ENCODE measurements around the gene LOXL1. TPM values are rescaled to one million over a fixed set of nuclear protein-coding genes. Genes with fewer than 3 reads are reported as not detected.
A peak's percentile ranks its signal among the peaks of the same experiment; 100 is the strongest.

The LOXL1 gene
- total and polyA plus RNA-seq, 2 of the 4 experiments (the other 2 are of a cell fraction) = 148 to 332 TPM

DNA sequence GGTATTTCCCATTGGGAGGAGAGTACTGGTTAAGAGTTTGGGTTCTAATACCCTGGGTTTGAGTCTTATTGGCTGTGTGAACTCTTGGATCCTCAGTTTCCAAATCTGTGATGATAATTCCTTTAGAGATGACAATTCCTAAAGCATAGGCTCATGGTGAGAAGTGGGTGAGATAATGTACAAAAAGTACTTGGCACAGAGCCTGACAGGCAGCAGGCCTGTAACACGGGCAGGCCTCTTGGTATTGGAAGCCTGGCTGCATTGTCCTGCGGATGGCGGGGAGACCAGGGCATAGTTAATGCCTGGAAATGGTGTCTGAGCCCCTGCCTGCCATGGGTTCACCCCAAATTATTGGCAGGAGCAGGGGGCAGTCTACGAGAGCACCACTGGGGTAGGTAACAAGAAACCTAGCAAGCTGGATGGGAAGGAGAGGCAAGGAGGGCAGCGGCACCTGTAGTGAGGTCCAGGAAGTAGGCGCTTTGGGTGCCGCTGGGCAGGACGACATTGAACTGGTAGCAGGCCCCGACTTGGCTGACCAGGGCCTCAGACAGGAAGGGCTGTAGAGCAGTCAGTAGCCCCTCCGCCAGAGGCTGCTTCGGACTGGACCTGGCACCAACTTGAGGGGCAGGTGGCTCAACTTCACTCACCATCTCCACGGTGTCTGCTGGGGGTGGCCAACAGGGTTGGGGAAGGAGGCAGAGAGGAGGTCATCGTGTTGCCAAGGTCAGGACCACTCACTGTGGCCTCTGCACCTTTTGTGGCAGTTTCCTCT, 58.1 kb downstream of the LOXL1 start:
- 69% methylated on average over 4 of the region's 13 CpGs; no CpG with 5 or more reads in 1 of the 2 experiments for WGBS, 2 experiments (ENCODE audit: extremely low coverage in 2 of 2, insufficient read length in 1 of 2)
- Histone ChIP-seq H3K4me2 (ENCODE audit: low read depth, low read length) (no peak overlapping the region), H3K27me3 (ENCODE audit: control insufficient read depth, insufficient read depth, low read length) (no peaks in the 10 kb centered on the region), H3K4ac (ENCODE audit: low read depth, low read length) (peak overlapping the region; percentile 95), H3K79me1 (ENCODE audit: low read depth in 1 of 2, low read length in 2 of 2) (peaks cover 0 to 24% of the 10 kb centered on the region in 2 experiments; a peak in 2 of 4 replicates), H4K8ac (ENCODE audit: low read depth in 2 of 2, low read length in 2 of 2) (peak overlapping the region in 1 of 2 experiments; percentile 94; a peak in 1 of 4 replicates), H2AK9ac (replicated peaks; ENCODE audit: low read depth, low read length, poor library complexity) (peak overlapping the region; percentile 84), H3K27ac (ENCODE audit: insufficient read depth, low read length) (no peak overlapping the region), H4K5ac (ENCODE audit: low read depth, low read length) (peak overlapping the region; percentile 92; the same call in 1 of the 2 replicates), H4K20me1 (ENCODE audit: insufficient read depth, low read length) (no peaks in the 10 kb centered on the region), H3K18ac (ENCODE audit: low read depth, low read length) (peak overlapping the region; percentile 31), H2BK20ac (ENCODE audit: low read depth, low read length) (peak overlapping the region; percentile 96), H3K14ac (replicated peaks; ENCODE audit: low read depth, low read length) (no peak overlapping the region), H2AK5ac (ENCODE audit: low read depth, low read length) (peak overlapping the region; percentile 96), H3K36me3 (ENCODE audit: control insufficient read depth, insufficient read depth, low read length) (no peaks in the 10 kb centered on the region), H3K56ac (ENCODE audit: extremely low read depth, insufficient read depth, low read length) (no peak overlapping the region), H3K4me1 (ENCODE audit: control insufficient read depth, insufficient read depth, low read length) (peaks cover 52% of the 10 kb centered on the region), H3K9ac (ENCODE audit: low read depth, low read length) (no peak overlapping the region), H3K23ac (ENCODE audit: low read depth, low read length) (no peak overlapping the region), H2AFZ (replicated peaks; ENCODE audit: low read length, poor library complexity) (peak overlapping the region; percentile 6), H3K4me3 (ENCODE audit: insufficient read depth, low read depth, low read length) (no peak overlapping the region), H4K91ac (ENCODE audit: insufficient read depth, low read depth, low read length) (peak overlapping the region; percentile 42), H3K9me3 (ENCODE audit: control insufficient read depth, insufficient read depth, low read length) (no peaks in the 10 kb centered on the region), H2BK5ac (ENCODE audit: low read depth, low read length, poor library complexity, severe bottlenecking) (peak overlapping the region; percentile 97), H2BK120ac (ENCODE audit: low read depth, low read length) (peak overlapping the region; percentile 83), H3K9me1 (ENCODE audit: insufficient read depth, low read length) (peaks cover 38% of the 10 kb centered on the region), H2BK15ac (ENCODE audit: low read depth, low read length) (peak overlapping the region; percentile 23; the same call in 1 of the 3 replicates)
- dilution Hi-C loops (cut with HindIII; ENCODE audit: low sequenced_read_pairs, unreplicated experiment) = no loop called here
- BruUV-seq (replicated peaks) = no TSS peak
- POLR2A ChIA-PET (ENCODE audit: unreplicated experiment) = interaction anchor here (1.6 kb wide), 1 partner anchor 10 kb away, joined by 5 read pairs; the partner anchor contains the start of gene PML
- in situ Hi-C loops (cut with MboI; ENCODE audit: low sequenced_read_pairs) = no loop called here
- intact Hi-C loops (cut with micrococcal nuclease) = no loop called here
- no peak for DNase-seq
- CTCF ChIA-PET = no interaction called here
- no peak for ATAC-seq (ENCODE audit: low read depth)
- no peak for TF ChIP-seq CEBPB (IDR thresholded peaks at IDR 0.05; ENCODE audit: low read depth, low read length)
- TF ChIP-seq, protein P1, sequence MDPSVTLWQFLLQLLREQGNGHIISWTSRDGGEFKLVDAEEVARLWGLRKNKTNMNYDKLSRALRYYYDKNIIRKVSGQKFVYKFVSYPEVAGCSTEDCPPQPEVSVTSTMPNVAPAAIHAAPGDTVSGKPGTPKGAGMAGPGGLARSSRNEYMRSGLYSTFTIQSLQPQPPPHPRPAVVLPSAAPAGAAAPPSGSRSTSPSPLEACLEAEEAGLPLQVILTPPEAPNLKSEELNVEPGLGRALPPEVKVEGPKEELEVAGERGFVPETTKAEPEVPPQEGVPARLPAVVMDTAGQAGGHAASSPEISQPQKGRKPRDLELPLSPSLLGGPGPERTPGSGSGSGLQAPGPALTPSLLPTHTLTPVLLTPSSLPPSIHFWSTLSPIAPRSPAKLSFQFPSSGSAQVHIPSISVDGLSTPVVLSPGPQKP (IDR thresholded peaks at IDR 0.05; ENCODE audit: borderline replicate concordance, low read depth, low read length) = no peak
- TF ChIP-seq MAFK (IDR thresholded peaks at IDR 0.05; ENCODE audit: low read depth, low read length) = no peak
- TF ChIP-seq CHD1 (IDR thresholded peaks at IDR 0.05; ENCODE audit: low read depth, low read length) = no peak
- no peak for TF ChIP-seq POLR2A (IDR thresholded peaks at IDR 0.05; ENCODE audit: low read depth, low read length)
- TF ChIP-seq, protein P2, sequence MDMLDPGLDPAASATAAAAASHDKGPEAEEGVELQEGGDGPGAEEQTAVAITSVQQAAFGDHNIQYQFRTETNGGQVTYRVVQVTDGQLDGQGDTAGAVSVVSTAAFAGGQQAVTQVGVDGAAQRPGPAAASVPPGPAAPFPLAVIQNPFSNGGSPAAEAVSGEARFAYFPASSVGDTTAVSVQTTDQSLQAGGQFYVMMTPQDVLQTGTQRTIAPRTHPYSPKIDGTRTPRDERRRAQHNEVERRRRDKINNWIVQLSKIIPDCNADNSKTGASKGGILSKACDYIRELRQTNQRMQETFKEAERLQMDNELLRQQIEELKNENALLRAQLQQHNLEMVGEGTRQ (IDR thresholded peaks at IDR 0.05; ENCODE audit: low read depth, low read length) = no peak
- no peak for TF ChIP-seq BHLHE40 (IDR thresholded peaks at IDR 0.05; ENCODE audit: low read depth, low read length)
- no peak for TF ChIP-seq MXI1 (IDR thresholded peaks at IDR 0.05; ENCODE audit: borderline replicate concordance, low read depth, low read length)
- TF ChIP-seq FOS (IDR thresholded peaks at IDR 0.05; ENCODE audit: low read depth, low read length) = no peak
- TF ChIP-seq NFE2L2 (IDR thresholded peaks at IDR 0.05; ENCODE audit: low read depth, low read length) = no peak
- no peak for TF ChIP-seq MAZ (IDR thresholded peaks at IDR 0.05; ENCODE audit: borderline replicate concordance, low read depth, low read length)
- no peak for TF ChIP-seq RCOR1 (IDR thresholded peaks at IDR 0.05; ENCODE audit: insufficient replicate concordance, low read length)
- TF ChIP-seq RAD21 (IDR thresholded peaks at IDR 0.05; ENCODE audit: low read length) = no peak
- TF ChIP-seq, protein P3, sequence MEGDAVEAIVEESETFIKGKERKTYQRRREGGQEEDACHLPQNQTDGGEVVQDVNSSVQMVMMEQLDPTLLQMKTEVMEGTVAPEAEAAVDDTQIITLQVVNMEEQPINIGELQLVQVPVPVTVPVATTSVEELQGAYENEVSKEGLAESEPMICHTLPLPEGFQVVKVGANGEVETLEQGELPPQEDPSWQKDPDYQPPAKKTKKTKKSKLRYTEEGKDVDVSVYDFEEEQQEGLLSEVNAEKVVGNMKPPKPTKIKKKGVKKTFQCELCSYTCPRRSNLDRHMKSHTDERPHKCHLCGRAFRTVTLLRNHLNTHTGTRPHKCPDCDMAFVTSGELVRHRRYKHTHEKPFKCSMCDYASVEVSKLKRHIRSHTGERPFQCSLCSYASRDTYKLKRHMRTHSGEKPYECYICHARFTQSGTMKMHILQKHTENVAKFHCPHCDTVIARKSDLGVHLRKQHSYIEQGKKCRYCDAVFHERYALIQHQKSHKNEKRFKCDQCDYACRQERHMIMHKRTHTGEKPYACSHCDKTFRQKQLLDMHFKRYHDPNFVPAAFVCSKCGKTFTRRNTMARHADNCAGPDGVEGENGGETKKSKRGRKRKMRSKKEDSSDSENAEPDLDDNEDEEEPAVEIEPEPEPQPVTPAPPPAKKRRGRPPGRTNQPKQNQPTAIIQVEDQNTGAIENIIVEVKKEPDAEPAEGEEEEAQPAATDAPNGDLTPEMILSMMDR (conservative IDR thresholded peaks at IDR 0.05; ENCODE audit: low read depth, low read length) = no peak
- TF ChIP-seq SMC3 (IDR thresholded peaks at IDR 0.05; ENCODE audit: low read depth, low read length) = no peak
